Stimulated activated CD8-positive, alpha-beta memory T cell treated with anti-CD3 and anti-CD28 coated beads, Interleukin-7, amount 100 ng/mL, for 24 hours (primary cell): ENCODE measurements around the gene ACTN1.
"Not testable (repeated sequence)": the region's sequence is repeated elsewhere in the genome, so short reads cannot be mapped to it uniquely, and the experiment has no call there.

ENCODE experiments used
- DNase-seq: peaks from one replicate; pipeline ENCODE4 v3.0.0-alpha.2; 2020; ENCODE audit warnings: low read depth

ACTN1 gene

DNA sequence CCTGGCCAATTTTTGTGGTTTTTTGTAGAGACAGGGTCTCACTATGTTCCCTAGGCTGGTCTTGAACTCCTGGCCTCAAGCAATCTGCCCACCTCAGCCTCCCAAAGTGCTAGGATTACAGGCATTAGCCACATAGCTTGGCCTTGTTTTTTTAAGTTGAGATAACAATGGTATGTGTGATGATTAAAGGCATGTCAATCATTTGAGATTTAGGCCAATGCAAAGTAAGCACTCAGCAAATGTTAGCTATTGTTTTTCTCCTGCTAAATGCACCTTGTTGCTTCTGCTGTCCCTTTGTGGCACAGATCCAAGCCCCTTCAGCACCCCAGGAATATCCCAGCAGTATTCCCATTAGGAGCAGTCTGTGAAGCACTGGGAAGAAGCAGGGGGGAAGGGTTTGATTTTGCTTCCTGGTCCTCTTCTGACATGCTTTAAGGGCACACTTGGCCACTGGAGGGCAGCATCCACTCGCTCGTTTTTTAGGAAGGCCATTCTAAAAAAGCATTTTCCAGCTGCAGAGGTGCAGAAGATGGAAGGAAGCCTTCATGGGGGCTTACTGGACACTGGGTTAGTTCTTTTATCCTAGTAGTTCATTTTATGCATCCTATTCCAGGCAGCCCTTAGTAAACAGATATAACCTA is 116.0 kb downstream of the ACTN1 start:
- DNase-seq: peak; percentile 51

DNA sequence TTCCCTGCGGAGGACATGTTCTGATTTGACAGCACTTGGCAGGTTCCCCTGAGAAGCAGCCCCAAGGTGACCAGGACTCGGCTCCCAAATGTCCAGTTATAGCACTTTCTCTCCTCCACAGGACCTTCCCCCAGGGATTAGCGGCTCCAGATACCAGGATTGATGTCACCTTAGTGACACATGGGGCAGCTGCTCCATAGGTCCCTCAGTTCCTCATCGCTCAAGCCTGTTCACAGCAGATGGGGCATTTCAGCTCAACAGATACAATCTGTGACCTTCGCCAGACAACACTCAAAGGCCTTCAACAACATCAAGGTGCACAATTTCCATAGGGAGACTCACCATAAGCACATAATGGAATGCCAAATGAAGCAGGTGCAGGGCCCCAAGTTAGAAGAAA is 118.3 kb downstream of the ACTN1 start:
- no peak for DNase-seq

DNA sequence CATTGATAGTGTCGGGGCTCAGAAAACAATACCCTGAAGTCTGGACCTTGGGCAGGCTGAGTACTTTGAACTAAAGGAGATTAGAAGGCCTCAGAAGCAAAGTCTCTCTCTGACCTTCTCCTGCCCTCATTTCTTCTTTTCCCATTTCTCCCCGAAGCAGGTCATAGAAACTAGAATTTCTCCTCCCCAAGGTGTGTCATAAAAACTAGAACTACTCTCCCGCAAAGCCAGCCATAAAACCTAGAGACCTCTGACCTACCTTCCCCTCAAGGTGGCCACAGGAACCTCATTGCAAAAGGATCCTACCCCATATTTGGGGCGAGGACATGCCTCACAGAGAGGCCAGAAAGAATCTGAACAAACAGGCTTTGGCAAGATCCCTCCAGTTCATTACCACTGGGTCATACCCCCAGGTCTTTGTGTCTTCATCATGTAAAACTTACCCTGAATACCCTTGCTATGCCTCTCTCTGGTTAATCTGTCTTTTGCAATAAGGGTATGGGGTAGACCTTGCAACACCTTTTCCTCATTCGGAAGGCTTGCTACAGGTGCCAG is 121.5 kb downstream of the ACTN1 start:
- DNase-seq: no peak

DNA sequence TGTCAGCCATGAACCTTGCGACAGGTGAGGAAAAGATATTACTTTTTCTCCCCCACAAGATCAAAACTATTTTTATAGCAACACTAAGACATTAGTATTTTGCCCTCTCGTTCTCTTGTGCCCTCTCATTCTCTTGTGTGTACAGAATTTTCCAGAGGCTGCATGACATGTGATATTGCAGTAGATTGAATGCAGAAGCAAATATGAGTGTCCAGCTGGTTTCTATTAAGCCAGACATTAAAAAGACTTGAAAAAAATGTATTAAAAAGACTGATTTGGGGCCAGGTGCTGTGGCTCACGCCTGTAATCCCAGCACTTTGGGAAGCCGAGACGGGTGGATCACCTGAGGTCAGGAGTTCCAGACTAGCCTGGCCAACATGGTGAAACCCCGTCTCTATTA is 122.5 kb downstream of the ACTN1 start:
- no peak for DNase-seq

DNA sequence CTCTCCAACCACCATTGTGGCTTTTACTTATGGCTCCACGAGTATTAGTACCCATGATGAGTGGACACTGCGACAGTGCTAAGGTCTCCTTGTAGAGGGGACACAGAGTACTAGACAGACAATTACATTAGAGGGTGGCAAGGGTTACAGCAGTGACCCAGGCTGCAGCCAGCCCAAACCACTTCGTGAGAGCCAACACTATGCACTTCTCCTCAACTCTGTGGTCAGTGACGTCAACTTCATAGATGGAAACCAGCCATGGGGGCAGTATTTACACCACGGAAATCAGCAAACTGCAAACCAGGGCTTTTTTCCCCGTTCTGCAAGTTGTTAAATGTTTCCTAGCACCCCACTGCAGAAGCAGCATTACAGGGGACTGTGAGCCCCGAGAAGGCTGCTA is 124.7 kb downstream of the ACTN1 start:
- DNase-seq: no peak

DNA sequence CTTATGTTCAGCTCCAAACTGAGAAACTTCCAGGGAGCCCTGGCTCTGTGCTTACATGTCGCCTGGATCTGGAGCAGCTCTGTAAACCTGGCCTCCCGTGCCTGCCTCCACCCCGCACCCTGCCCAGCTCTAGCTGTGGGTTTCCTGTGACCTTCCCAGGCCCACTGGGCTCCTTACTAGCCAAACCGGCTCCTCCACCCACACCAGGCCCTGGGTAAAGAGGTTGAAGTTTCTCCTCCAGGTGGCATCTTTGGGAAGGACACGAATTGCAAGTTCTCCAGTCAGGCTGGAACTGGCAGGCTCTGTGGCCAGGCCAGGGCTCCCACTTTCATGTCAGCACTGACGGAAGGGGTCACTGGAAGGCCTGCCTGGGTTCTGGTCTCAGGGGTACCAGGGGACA is 125.4 kb downstream of the ACTN1 start:
- no peak for DNase-seq

DNA sequence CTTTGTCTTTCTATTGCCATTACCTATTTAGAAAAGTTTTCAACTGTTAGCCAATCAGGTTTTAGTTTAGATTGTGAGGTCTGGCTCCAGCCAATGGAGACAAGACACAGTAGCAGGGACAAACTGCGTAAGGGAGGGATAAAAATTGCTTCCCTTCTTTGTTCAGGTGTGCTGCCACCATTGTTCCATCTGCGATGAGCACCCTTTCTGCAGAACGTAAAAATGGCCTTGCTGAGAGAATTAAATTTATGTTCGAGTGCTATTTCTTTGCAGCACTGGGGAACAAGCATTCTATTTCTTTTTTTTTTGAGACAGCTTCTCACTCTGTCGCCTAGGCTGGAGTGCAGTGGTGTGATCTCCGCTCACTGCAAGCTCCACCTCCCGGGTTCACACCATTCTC is 126.6 kb downstream of the ACTN1 start:
- DNase-seq: not testable (repeated sequence)

DNA sequence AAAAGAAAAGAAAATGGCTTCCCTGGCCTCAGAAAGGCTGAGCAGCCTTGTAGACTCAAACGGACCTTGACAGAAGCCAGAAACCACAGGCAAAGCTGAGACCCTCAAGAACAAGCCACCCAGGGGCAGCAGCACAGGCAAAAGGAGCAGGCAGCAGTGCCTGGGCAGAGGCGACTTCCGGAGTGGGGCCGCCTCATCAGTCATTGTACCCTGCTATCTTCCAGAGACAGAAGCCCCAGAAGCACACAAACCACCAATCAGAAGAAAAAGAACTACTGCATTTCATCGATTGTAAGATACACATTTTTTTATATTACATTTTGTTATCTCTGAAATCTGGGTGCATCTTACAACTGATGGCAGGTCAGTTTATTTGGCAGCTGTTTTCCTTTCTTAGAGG is 128.0 kb downstream of the ACTN1 start:
- no peak for DNase-seq

DNA sequence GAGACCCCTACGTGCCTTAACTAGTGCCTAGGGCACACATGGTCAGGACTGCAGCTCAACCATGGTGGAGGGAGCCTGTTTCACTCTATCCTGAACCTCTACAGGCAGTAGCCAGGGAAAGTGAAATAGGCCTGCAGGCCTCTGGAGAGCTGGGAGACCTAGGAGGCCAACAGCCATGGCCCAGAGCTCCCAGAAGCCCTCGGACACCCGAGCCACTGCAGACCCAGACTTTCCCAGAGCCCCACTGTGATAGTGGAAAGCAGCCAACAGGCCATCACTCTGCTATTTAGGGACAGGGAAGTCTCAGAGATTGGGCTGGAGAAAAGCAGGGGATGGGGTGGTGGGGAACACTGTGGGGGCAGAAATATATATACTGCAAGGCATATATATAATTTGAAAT is 129.7 kb downstream of the ACTN1 start:
- no peak for DNase-seq

DNA sequence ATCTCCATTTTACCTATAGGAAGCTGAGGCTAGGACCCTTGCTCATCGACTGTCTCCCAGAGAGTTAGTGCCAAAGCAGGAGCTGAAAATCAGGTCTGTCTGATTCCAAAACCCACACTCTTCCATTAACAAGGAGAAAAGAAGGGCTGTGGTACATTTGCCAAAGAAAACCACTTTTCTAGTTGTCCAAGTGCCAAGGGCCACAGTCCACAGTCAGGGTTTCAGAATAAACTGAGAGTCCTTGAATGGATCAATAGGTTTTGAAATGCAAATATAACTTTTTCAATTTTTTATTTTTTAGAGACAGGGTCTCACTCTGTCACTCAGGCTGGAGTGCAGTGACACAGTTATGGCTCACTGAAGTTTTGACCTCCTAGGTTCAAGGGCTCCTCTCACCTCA is 130.8 kb downstream of the ACTN1 start:
- DNase-seq: no peak

DNA sequence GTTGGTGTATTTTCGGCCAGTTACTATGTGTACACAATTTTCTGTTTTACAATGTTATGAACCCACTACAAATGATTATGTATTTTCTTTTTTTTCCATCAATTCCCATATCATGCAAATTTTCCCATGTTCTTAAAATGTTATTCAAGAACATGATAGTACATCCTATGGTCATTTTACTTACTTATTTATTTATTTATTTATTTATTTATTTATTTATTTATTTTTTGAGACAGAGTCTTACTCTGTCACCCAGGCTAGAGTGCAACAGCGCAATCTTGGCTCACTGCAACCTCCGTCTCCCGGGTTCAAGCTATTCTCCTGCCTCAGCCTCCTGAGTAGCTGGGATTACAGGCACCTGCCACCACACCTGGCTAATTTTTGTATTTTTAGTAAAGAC is 131.5 kb downstream of the ACTN1 start:
- DNase-seq: not testable (repeated sequence)

DNA sequence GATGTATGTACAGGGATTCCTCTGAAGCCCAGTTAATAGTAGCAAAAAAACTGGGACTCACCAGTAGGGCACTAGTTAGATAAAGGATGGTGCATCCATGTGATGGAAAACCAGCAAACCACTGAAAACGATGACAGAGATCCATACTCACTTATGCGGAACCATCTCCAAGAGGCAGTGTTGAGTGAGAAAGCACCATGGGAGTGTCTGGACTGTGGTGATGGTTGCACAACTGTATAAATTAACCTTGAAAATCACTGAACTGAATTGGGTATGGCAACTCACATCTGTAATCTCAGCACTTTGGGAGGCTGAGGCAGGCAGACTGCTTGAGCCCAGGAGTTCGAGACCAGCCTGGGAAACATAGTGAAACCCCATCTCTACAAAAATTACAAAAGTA is 132.6 kb downstream of the ACTN1 start:
- no peak for DNase-seq

DNA sequence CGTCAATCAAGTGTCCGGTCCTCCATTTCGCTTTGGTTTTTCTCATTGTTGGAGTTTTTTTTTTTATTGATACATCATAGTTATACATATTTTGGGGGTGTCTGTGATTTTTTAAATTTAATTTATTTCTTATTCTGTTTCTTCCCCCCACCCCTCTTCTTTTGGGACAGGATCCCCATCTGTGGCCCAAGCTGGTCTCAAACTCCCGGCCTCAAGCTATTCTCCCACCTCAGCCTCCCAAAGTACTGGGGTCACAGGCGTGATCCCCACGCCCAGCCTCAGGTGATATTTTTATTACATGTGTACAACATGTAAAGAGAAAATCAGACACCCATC is 134.9 kb downstream of the ACTN1 start:
- no peak for DNase-seq

DNA sequence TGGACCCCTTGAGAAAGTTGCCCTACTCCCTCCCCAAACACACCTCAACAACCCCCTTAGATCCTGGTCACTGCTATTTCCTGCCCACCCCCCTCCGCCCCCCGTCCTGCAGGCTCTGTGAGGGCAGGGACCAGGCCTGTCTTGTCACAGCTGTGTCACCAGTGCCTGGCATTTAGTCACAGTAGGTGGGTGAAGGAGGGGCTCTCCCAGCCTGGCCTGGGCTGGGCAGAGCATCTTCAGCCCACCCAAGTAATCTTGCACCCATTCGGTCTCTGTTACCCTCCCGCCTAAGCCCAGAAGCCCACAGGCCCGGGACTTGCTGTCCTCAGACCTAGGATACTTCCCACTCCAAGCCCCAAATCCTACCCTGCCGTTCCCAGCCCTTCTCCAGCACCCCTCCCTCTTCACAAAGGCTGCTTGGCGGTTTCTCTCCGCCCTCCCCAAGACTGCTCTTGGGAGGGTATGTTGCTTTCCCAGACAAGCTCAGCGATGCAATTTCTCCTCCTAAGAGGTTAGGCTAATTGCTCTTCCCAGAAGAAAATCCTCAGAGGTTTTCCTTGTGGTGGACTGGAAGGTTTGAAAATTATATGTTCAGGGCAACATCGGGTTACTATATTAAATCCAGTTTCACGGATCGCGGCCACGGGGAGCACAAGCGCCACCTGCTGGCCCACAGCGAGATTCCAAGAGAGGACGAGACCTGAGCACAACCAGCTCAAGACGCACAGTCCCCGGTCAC is 135.5 kb downstream of the ACTN1 start:
- DNase-seq: peak; percentile 69

DNA sequence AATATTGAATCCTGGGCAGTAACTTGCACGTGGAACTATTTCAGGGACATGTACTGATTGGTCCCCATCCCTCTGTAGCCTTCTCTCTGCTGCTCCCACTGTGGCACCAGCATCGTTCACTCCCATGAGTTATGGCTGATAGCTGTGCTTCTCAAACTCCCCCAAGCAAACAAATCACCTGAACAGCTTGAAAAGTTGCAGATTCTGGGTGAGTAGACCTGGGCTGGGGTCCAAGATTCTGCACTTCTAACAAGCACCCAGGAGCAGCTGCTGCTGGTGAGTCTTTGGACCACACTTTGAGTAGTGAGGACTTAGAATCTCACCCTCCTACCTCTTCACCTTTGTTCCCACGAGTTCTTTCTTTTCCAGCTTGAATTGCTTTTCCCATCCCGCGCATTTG is 136.8 kb downstream of the ACTN1 start:
- no peak for DNase-seq

DNA sequence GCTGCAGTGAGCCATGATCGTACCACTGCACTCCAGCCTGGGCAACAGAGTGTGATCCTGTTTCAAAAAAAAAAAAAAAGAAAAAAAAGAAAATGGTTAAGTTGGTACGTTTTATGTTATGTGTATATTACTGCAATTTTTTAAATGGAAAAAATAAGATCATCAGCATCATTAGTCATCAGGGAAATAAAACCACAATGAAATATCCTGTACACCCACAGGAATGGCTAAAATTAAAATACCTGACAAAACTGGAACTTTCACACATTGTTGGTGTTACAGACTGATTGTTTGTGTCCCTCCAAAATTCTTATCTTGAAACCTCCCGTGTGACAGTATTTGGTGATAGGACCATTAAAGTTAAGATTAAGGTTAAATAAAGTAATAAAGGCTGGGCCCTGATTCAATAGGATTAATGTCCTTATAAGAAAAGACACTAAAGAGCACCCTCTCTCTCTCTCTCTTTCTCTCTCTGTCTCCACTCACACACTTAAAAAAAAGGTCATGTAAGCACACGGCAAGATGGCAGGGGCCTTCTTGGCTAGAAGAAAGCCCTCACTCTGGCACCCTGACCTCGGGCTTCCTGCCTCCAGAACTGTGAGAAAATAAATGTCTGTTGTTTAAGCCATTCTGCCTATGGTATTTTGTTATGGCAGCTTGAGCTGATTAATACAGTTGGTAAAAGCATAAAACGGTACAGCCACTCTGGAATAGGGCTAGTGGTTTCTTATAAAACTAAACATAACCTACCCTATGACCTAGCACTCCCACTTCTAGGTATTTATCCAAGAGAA is 137.9 kb downstream of the ACTN1 start:
- DNase-seq: no peak

DNA sequence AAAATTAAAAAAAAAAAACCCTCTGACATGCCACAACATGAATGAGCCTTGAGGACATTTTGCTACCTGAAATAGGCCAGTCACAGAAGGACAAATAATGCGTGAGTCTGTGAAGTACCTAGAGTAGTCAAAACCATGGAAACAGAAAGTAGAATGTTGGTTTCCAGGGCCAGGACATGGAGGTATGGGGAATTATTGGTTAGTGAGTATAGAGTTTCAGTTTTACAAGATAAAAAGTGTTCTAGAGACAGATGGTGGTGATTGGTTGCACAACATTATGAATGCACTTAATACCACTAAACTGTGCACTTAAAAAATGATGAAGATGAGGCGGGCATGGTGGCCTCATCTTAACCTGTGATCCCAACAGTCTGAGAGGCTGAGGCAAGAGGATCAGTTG is 138.6 kb downstream of the ACTN1 start:
- no peak for DNase-seq

DNA sequence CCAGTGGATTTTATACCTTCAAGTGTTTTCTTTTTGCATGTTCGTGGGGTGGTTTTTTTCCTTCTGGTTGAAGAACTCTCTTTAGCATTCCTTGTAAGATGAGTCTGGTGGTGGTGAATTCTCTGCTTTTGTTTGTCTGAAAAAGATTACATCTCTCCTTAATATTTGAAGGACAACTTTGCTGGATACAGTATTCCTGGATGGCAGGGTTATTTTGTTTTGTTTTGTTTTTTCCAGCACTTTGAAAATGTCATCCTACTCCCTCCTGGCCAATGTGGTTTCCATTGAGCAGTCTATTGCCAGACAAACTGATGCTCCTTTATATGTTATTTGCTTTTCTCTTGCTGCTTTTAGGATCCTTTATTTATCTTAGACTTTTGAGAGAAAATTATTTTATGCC is 143.0 kb downstream of the ACTN1 start:
- DNase-seq: no peak

DNA sequence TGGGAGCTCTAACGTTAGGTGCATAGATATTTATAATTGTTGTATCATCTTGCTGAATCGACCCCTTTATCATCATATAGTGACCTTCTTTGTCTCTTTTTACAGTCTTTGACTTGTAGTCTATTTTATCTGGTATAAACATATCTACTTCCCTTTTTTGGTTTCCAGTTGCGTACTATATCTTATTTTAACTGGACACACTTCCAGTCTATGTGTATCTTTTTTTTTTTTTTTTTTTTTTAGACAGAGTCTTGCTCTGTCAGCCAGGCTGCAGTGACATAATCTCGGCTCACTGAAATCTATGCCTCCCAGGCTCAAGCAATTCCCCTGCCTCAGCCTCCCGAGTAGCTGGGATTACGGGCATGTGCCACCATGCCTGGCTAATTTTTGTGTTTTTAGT is 144.3 kb downstream of the ACTN1 start:
- DNase-seq: no peak

DNA sequence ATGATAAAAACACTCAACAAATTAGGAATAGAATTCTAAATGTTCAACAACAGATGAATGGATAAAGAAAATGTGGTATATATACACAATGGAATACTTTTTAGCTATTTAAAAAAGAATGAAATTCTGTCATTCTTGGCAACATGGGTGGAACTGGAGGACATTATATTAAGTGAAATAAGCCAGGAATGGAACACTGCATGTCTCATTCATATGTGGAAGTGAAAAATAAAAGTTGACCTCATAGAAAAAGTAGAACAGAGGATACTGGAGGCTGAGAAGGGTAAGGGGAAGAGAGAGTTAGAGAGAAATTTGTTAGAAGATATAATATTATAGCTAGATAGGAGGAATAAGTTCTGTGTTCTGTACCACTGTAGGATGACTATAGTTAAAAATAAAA is 150.4 kb downstream of the ACTN1 start:
- DNase-seq: no peak

DNA sequence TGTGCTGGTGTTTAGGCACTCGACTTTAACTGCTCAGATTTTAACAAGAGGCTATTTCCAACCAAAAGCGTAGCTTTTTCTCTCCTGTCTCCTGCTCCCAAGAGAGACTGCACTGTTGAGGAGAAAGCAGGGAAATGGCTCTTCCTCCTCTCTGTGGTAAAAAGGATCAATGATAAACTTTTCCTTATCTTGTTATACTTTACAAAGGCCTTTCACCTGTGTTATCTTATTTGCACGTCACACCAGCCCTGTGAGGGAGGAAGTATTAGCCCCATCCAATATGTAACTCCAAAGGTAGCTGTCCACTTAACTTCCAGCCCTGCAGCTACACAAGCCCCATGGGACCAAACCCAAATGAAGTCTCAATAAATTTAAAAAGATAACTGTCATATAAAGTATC is 153.4 kb downstream of the ACTN1 start:
- DNase-seq: no peak

DNA sequence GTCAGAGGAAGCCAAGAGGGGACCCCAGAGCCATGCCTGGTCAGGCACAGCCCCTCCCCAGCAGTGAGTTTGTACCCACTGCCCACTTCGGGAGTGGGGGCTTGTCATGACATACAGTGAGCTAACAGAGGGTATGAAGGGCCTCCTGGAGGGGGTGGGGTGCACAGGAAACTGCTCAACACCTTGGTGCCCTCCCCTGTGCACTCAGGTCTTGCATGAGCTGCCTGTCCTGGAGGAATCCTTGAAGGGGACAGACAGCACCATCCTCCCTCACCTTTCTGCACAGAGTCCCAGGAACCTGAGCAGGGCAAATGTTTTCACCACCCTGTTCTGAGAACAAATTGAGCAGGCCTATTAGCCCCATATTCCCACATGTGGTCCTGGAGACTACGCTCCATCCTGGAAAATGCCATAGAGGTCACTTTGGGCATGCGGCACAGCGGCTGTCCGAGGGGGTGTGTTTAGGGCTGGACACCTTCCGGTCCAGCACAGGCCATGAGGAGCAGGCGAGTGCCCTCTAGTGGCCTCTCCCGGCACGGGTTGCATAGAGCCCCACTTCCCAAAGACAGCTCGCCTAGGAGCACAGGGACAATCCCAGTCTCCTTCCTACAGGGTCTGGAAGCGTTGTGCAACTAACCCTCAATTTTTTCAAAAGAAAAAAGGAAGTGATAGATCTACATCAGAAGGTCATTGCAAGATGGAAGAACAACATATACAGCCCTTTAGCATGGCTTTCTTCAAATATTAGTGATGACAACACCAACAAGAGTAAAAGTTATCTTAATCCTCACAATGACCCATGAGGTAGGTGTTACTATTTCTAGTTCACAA is 154.4 kb downstream of the ACTN1 start:
- DNase-seq: no peak
